SK-MEL-5 (cell line): ENCODE results near the gene PGAP2. TPM values are rescaled to one million over a fixed set of nuclear protein-coding genes. Genes with fewer than 3 reads are reported as not detected.

Source experiments
- DNase-seq: peaks from one replicate; pipeline ENCODE4 v3.0.0-alpha.2; 2016; ENCODE audit warnings: low read depth, low spot score
- in situ Hi-C: cut with HindIII; loops from 2 replicates; pipeline ENCODE4 v1.10.0; 2016; ENCODE audit warnings: low sequenced_read_pairs, high pct_unique_total_duplicates, low pct_unique_long_range_greater_than_20kb
- total RNA-seq: library from RNA; depleted of rRNA; stranded (reverse); fragments of >200 nt; shearing (Covaris generic); gene quantifications from 2 replicates; pipeline ENCODE4 v1.2.3, GENCODE V29; 2014

PGAP2 gene
- total RNA-seq, 1 experiment from 2014 or later, result 11.8 TPM

DNA sequence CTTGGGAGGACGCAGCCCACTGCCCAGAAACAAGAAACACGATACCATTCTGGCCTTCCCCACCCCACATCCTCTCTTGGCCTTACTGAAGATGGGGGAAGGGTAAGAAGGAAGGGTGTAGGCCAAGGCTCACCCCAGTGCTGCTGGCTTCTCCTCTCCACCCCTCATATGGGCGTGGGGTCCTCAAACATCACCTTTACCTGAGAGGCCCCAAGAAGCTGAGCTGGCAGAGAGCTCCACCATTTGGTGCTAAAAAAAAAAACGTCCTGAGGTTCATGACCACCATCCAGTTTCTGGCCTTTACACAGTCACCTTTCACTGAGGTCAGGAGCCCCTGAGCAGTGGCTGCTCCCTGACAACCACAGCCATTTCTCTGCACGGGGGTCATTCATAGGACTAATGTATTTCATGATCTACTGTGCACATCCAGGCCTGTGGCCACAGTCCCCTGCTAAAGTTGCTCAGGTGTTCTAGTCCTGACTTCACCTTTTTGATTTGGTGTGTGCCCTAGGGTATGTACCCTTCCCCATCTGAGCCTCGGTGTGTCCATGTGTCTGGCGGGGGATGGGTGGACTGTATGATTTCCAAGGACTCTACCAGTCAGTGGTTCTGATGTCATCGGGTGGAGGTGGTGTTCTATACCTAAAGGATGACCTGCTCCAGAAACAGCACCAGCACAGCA, 17.3 kb downstream of the PGAP2 start:
- in situ Hi-C loops, result no loop called here
- DNase-seq, result no peak

DNA sequence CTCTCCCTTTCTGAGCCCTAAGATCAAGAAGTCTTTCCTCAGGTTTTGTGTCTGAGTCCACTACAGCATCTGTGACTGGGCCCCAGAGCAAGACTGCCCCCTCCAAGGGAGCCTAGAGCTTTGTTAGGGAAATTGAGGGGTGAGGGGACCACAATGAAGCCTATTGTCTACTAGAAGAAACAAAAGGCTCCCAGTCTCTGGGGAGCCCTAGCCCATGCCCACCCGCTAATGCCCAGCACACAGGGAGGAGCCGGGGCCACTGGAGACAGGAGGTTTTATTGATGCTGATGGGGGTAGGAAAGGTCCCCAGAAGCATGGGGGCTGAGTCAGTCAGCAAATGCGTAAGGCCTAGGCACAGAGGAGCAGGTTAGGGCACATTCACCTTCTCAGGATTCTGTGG, 18.4 kb downstream of the PGAP2 start:
- in situ Hi-C loops, result no loop called here
- no peak for DNase-seq

DNA sequence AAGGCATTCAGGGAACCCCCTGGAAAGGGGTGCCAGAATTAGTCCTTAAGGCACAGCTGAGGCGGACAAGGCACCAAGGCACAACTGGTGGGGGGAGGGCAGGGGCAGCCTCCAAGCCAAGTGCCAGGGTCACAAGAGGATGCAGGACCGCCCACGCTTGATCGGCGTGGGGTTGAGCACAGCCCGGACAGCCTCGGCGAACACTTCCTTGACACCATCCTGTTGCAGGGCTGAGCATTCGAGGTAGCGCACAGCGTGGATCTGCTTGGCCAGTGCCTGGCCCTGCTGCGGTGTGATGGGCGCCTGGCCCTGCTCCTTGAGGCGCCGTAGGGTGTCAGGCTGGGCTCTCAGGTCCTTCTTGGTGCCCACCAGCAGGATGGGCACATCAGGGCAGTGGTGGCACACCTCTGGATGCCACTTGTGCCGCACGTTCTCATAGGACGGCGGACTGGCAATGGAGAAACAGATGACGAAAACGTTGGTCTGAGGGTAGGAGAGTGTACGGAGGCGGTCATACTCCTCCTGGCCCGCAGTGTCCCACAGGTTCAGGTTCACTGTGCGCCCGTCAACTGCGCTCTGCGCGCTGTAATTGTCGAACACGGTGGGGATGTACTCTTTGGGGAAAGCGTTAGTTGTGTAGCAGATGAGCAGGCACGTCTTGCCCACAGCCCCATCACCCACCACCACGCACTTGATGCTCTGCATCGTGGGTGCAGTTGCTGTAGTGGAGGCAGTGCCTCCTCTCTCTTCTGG, 19.2 kb downstream of the PGAP2 start:
- in situ Hi-C loops, result no loop called here

DNA sequence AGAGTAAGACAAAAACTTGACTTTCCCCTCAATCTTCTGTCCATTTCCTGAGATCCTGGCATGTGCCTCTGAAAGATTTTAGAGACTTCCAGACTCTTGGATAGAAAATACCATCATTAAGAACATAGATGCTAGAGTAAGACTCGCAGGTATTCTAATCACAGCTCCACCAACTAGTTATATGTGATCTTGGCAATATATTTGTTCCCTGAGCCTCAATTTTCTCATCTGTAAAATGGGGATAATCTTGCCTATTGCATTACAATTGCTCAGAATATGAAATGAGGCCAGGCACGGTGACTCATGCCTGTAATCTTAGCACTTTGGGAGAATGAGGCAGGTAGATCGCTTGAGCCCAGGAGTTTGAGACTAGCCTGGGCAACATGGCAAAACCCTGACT, 21.7 kb downstream of the PGAP2 start:
- no peak for DNase-seq
- in situ Hi-C loops, result no loop called here

More for the DNA sequence above, 19.2 kb downstream of the PGAP2 start:
- DNase-seq, result no peak

DNA sequence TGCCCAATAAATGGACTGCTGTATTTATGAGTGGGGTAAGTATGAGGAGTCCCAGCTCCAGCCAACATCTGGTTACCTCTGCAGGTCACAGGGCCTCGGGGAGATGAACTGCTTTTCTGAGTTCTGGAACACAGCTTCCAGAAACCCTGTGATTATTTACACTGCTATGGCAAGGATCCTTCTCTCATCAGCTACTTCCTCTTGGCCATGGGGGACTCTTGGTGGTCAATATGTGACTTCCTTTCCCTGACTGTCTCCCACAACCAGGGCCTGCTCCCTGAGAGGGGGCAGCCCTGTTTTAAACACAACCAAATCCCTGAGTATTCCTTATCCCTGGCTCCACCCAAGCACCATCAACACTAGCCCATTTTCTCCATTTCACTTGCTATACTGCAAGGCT, 22.4 kb downstream of the PGAP2 start:
- in situ Hi-C loops, result no loop called here
- no peak for DNase-seq

DNA sequence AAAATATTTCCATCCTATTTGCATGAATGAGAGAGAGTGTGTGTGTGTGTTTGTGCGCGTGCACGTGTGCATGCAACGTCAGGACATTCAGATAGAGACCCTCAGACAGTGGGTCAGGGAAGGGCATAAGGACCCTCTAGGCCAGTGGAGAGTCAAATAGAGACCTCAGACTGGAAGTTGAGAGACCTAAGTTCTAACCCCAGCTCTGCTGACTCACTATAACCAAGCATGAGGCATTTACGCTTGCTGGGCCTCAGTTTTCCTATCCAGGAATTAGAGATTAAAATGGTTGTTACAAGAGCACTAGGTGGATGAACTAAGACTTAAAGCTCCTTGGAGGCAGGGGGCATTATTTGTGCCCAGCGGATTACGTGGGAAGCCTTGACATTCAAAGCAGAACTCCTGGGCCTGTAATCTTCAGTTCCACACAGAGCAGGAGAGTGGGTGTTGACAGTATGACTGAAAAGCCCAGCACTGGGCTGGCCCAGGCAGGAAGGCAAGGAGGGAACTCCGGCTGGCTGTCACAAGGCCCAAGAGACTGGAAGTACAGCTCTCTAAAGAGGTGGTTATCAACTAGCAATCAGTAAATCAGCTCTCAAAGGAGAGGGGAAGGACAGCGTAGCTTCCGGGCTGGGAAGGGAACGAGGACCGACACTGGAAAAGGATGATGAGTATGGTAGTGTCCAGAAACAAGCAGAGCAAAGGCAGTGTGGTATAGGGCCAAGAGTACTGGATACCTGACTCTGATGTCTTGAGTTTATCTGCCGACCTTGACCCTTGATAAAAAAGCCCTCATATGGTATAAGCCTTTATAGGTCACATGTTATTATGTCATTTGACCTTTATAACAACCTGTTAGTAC, 23.2 kb downstream of the PGAP2 start:
- in situ Hi-C loops, result no loop called here
- no peak for DNase-seq

DNA sequence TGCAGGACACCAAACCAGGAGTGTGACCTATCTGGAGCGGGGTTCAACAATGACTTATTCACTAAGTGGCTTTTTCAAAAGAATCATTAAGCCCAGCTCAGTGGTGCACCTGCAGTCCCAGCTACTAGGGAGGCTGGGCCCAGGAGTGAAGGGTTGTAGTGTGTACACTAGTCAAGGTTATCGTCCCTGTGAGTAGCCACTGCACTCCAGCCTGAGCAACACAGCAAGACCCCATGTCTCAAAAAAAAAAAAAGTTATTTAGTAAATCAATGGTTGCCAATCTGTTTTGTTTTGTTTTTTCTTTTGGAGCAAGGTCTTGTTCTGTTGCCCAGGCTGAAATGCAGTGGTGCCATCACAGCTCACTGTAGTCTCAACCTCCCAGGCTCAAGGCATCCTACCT, 24.5 kb downstream of the PGAP2 start:
- no peak for DNase-seq
- in situ Hi-C loops, result no loop called here

DNA sequence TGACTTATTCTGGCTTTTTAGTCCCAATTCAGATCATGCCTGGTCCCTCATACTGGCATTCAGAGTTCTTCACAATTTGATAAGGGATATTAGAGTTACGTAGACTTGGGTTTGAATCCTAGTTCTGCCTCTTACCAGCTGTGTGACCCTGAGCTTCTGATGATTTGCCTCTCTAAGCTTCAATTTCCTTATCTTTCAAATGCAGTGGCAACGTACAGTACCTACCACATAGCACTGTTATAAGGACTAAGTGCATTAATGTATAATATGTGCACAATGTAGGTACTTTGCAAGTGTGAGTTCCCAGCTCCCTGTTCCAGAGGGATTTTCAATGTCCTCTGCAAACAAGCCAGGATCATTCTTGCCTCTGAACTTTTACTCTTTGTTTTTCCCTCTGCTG, 25.1 kb downstream of the PGAP2 start:
- in situ Hi-C loops, result no loop called here
- no peak for DNase-seq

DNA sequence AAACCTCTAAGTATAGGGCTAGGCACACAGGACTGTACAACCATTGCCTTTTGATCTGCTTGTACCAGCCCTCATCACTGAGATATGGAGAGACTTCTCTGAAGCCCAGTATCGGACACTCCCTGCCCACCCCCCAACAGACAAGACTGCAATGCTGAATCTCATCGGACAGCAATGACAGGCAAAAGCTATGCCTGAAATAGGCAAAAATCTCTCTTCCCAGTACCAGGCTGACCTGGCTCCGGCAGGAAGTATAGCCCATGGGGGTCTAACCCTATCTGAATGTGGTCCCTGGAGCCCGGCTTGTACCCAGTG, 25.9 kb downstream of the PGAP2 start:
- no peak for DNase-seq
- in situ Hi-C loops, result no loop called here

DNA sequence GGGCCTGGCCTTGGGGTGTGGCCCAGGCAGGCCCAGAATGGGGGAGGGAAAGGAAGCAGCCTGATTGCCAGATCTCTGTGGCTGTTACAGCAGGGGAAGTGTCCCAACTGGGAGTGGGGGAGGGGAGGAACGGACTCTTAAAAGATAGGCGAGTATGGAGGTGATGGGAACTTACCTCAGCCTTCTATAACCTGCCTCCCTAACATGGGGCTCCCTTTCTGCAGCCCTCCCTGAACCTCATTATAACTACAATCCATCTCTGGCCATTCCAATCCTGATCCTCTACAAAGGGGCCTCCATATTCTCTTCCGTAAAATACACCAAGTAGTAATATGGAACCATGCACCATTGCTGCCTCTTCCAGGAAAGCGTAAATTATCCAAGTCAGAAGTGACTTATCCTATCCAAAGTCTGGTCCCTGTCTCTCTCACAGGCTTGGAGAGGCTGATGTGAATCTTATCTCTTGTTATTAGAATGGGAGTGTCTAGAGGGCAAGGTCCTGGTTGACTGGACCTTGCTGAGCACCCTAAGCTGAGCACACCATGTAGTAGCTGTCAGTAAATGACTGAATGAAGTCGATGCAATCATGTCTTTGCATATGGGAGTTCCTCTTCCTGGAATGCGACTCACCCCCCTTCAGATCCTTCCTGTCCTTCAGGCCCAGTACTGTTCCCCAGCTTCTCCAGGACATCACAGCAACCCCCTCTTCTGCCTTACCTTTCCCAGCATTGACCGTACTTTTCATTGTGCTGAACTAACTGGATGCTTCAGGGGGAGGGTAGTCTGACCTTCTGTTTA, 26.5 kb downstream of the PGAP2 start:
- in situ Hi-C loops, result no loop called here
- no peak for DNase-seq

DNA sequence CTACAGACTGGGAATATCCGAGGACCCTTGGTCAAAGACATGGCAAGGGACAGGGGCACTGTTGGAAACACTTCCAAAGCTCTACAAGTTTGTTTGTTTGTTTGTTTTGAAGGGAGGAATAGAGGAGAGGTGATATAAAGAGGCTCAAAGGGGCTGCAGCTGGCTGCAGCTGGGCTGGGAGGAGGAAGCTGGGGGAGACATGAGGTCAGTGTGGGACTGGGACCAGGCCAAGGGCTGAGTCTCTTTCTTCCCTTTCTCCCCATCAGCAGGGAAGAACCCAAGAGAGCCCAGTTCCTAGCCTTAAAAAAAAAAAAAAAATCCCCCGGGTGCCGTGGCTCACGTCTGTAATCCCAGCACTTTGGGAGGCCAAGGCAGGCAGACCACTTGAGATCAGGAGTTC, 27.4 kb downstream of the PGAP2 start:
- in situ Hi-C loops, result no loop called here
- DNase-seq, result no peak

DNA sequence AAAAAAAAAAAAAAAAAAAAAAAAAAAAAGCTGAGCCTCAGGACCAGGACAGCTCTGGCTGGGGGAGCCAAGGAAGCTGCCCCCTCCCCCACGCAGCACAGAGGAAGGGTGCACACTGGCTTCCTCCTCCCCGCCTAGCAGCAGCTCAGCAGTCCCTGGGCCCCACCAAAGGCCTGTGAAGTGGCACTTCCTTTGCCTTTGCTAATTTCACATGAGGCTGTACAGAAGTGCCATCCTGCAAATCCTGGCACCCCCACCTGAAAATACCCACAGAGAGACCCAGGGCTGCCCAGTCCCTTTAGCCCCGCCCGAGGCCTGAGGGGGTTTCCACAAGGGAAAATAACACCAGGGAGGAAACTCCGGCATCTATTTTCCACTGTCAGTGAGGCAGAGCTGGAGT, 28.5 kb downstream of the PGAP2 start:
- in situ Hi-C loops, result no loop called here
- no peak for DNase-seq

DNA sequence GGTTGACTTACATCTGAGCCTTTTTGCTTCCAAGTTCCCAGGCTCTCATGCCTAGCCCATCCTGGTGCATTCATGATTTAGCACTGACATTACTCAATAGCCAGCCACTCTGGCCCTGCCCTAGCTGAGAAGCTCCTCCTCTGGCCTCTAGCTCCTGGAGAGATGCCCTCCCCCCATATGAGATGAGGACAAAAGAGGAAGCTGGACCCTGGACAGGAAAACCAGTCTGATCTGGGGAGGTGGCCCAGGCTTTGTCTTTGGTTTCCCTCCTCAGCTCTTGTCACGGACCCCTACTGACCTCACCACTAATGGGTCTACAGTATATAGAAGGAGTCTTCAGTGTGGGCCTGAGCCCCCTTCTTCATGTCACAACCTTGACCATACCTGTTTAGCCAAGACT, 29.4 kb downstream of the PGAP2 start:
- in situ Hi-C loops, result no loop called here
- no peak for DNase-seq

DNA sequence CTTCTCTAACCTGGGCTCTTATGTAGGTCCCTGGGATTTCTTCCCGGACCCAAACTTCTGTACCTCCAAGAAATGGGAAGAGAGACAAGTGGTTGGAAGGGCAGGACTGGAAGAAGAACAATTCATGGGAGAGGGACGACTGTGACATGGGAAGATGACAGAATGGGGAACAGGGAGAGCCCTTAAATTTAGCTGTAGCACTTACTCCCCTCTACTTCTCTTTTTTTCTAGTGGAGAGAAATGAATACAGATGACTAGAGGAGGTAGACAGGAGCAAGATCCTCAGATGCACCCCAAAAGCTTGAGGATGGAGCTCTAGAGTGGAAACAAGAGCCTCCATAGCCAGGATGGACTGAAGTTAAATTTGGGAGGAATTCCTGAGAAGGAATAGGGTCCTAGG, 30.1 kb downstream of the PGAP2 start:
- in situ Hi-C loops, result no loop called here

DNA sequence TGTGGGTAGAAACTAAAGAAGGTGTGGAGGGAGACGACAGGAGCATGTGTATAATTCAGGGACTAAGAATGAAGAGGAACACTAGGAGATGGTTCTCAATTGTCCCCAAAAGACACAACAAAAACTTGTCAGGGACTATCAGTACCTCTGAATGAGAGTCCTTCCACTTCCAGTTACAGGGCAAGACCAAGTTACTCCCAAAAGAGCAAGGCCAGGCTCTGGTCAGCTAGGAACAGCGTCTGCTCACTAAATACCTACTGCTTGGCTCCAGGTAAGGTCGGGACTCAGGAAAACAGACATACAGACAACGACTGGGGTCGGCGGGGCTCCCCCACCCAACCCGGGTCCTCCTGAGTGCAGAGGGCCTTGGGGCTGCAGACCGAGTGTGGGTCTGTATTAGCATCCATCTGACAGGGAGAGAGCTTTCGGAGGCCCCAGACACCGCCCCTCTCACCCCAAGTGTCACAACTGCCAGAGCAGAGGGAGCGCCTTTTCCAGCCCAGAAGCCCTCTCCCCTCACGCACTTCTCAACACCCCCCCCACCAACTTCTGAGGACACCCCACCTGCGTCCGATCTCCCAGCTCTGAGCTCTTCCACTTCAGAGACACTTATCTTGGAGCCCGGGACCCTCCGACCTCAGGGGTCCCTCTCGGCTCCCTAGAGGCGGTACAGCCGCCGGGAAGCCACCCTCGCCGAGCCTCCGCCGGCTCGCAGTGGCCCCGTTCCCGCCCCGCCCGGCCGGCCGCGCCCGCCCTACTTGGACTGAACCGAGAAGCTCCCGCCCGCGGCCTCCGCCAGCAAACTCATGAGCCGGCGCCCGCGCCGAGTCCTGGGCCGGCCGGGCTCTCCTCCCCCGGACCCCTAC, 31.9 kb downstream of the PGAP2 start:
- no peak for DNase-seq
- in situ Hi-C loops, result no loop called here

More for the DNA sequence above, 30.1 kb downstream of the PGAP2 start:
- no peak for DNase-seq

DNA sequence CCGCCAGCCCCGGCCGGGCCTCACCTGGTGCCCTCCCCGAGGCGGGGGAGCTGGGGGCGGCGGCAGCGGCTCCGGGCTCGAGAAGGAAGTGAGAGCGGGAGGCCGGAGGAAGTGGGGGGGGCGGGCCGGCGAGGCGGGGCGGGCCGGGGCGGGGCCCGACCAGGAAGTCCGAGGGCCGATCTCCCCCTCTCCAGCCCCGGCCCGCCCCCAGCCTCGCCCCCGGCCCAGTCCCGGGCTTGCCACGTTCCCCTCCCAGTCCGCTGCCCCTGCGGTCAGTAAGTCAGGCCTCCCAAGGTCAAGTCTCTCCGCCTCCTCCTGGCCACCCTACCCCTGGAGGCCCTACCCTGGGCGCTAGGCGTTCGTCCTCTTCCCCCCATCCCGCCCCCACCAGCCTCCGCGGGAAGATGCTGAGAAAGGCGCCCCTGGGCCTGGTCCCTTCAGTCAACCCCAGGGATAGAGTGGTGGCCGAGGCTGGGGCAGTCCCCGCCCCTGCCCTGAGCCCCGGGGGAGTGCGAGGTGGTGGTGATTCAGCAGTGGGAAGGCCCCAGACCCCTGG, 32.6 kb downstream of the PGAP2 start, which contains the start of gene RHOG:
Gene RHOG, minus strand, starts transcription at position 90 of the 556 bp plus-strand sequence. CDS start 12,821 bp downstream, outside the sequence.
- peak; percentile 80 for DNase-seq

More for the DNA sequence above, 32.6 kb downstream of the PGAP2 start, which contains the start of gene RHOG:
- in situ Hi-C loops, result no loop called here
